Measurements from ENCODE around the gene RANBP3.
"Not testable (repeated sequence)": the region's sequence is repeated elsewhere in the genome, so short reads cannot be mapped to it uniquely, and the experiment has no call there.

RANBP3 gene

DNA sequence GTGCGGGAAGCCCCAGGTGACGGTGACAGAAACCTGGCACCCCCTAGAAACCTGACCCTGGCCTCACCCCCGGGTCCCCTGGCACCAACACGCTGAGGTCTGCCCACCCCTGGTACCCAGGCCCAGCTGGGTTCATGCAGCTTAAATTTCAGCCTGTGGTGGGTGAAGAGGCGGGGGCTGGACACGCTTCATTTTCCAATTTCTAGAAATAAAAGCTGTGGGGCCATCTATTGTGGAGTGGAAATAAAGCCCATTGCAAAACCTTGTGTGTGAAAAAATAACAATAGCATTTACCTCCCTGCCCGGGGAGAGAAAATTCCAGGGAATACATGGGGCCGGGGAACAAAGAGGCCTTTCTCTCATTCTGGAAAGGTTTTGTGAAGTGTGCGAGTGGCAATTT lies 100.1 kb downstream of the RANBP3 start:
- Histone ChIP-seq H3K27ac (ENCODE audit: low read length) (no peak overlapping the region), H3F3A (ENCODE audit: insufficient read depth, low read length) (no peaks in the 10 kb centered on the region), H3K4me3 (ENCODE audit: low read length) (no peak overlapping the region), H3K9me2 (replicated peaks; ENCODE audit: insufficient read depth, low read length) (no peaks in the 10 kb centered on the region), H4K20me1 (ENCODE audit: insufficient read depth, low read length) (no peaks in the 10 kb centered on the region), H3K9me3 (replicated peaks; ENCODE audit: insufficient read depth, low read length) (no peaks in the 10 kb centered on the region), H3K79me2 (ENCODE audit: low read length) (no peaks in the 10 kb centered on the region), H3K4me1 (ENCODE audit: low read length) (no peaks in the 10 kb centered on the region), H3K9ac (ENCODE audit: low read length) (no peak overlapping the region), H3K36me3 (replicated peaks; ENCODE audit: insufficient read depth, low read length) (no peaks in the 10 kb centered on the region), H3K4me2 (ENCODE audit: low read depth, low read length) (no peak overlapping the region), H2AFZ (ENCODE audit: low read length) (no peak overlapping the region), H3K27me3 (replicated peaks; ENCODE audit: insufficient read depth, low read length) (peaks cover 77% of the 10 kb centered on the region)
- TF ChIP-seq CTCF (IDR thresholded peaks at IDR 0.05; ENCODE audit: low read length) = no peak
- TF ChIP-seq EZH2 (optimal IDR thresholded peaks at IDR 0.05; ENCODE audit: low read depth, low read length) = no peak
- no peak for TF ChIP-seq EZH2phosphoT487 (IDR thresholded peaks at IDR 0.05; ENCODE audit: low read length)
- no peak for DNase-seq

GRCh38 chr19:5877427-5877826 lies 100.5 kb downstream of the RANBP3 start:
- no peak for DNase-seq
- no peaks in the 10 kb centered on the region for H3K9me3 ChIP-seq (replicated peaks; ENCODE audit: insufficient read depth, low read length)
- no peak overlapping the region for H3K4me3 ChIP-seq (ENCODE audit: low read length)
- H3K9me2 ChIP-seq (replicated peaks; ENCODE audit: insufficient read depth, low read length) = no peaks in the 10 kb centered on the region
- no peak overlapping the region for H2AFZ ChIP-seq (ENCODE audit: low read length)
- no peak overlapping the region for H3K27ac ChIP-seq (ENCODE audit: low read length)
- no peaks in the 10 kb centered on the region for H4K20me1 ChIP-seq (ENCODE audit: insufficient read depth, low read length)
- H3F3A ChIP-seq (ENCODE audit: insufficient read depth, low read length) = no peaks in the 10 kb centered on the region
- H3K36me3 ChIP-seq (replicated peaks; ENCODE audit: insufficient read depth, low read length) = no peaks in the 10 kb centered on the region
- no peaks in the 10 kb centered on the region for H3K4me1 ChIP-seq (ENCODE audit: low read length)
- peaks cover 77% of the 10 kb centered on the region for H3K27me3 ChIP-seq (replicated peaks; ENCODE audit: insufficient read depth, low read length)
- H3K79me2 ChIP-seq (ENCODE audit: low read length) = no peaks in the 10 kb centered on the region
- TF ChIP-seq CTCF (IDR thresholded peaks at IDR 0.05; ENCODE audit: low read length) (no peak), EZH2 (optimal IDR thresholded peaks at IDR 0.05; ENCODE audit: low read depth, low read length) (no peak), EZH2phosphoT487 (IDR thresholded peaks at IDR 0.05; ENCODE audit: low read length) (no peak)
- H3K4me2 ChIP-seq (ENCODE audit: low read depth, low read length) = no peak overlapping the region
- H3K9ac ChIP-seq (ENCODE audit: low read length) = no peak overlapping the region

DNA sequence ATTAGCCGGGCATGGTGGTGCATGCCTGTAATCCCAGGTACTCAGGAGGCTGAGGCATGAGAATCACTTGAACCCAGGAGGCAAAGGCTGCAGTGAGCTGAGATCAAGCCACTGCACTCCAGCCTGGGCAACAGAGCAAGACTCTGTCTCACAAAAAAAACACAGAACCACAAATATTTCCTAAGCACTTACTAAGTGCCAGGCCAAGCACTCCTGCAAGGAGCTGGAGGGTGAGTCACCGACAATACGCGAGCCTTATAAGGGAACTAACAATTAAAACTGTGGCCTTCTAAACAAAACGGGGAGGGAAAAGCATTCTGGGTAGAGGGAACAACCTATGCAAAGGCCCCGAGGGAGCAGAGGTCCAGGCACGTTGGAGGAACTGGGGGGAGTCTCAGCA lies 103.4 kb downstream of the RANBP3 start:
- not testable (repeated sequence) for H3F3A ChIP-seq (ENCODE audit: insufficient read depth, low read length); H3K9me3 ChIP-seq (replicated peaks; ENCODE audit: insufficient read depth, low read length); DNase-seq; H3K9me2 ChIP-seq (replicated peaks; ENCODE audit: insufficient read depth, low read length); H3K9ac ChIP-seq (ENCODE audit: low read length); H3K36me3 ChIP-seq (replicated peaks; ENCODE audit: insufficient read depth, low read length); H4K20me1 ChIP-seq (ENCODE audit: insufficient read depth, low read length); H3K4me3 ChIP-seq (ENCODE audit: low read length); H3K79me2 ChIP-seq (ENCODE audit: low read length); H3K4me2 ChIP-seq (ENCODE audit: low read depth, low read length); H3K4me1 ChIP-seq (ENCODE audit: low read length); H3K27ac ChIP-seq (ENCODE audit: low read length); H2AFZ ChIP-seq (ENCODE audit: low read length)
- peaks cover 69% of the 10 kb centered on the region for H3K27me3 ChIP-seq (replicated peaks; ENCODE audit: insufficient read depth, low read length)

GRCh38 chr19:5873617-5874199 lies 104.2 kb downstream of the RANBP3 start:
- H3K27ac ChIP-seq (ENCODE audit: low read length) = no peak overlapping the region
- H2AFZ ChIP-seq (ENCODE audit: low read length) = no peak overlapping the region
- peaks cover 65% of the 10 kb centered on the region for H3K27me3 ChIP-seq (replicated peaks; ENCODE audit: insufficient read depth, low read length)
- DNase-seq = no peak
- H3K36me3 ChIP-seq (replicated peaks; ENCODE audit: insufficient read depth, low read length) = no peaks in the 10 kb centered on the region
- no peaks in the 10 kb centered on the region for H3K9me2 ChIP-seq (replicated peaks; ENCODE audit: insufficient read depth, low read length)
- H3K9me3 ChIP-seq (replicated peaks; ENCODE audit: insufficient read depth, low read length) = no peaks in the 10 kb centered on the region
- TF ChIP-seq CTCF (IDR thresholded peaks at IDR 0.05; ENCODE audit: low read length) = no peak
- TF ChIP-seq EZH2 (optimal IDR thresholded peaks at IDR 0.05; ENCODE audit: low read depth, low read length) = no peak
- no peak for TF ChIP-seq EZH2phosphoT487 (IDR thresholded peaks at IDR 0.05; ENCODE audit: low read length)
- H3K9ac ChIP-seq (ENCODE audit: low read length) = no peak overlapping the region
- no peaks in the 10 kb centered on the region for H3K4me1 ChIP-seq (ENCODE audit: low read length)
- no peak overlapping the region for H3K4me3 ChIP-seq (ENCODE audit: low read length)
- H3F3A ChIP-seq (ENCODE audit: insufficient read depth, low read length) = no peaks in the 10 kb centered on the region
- H3K4me2 ChIP-seq (ENCODE audit: low read depth, low read length) = no peak overlapping the region
- H4K20me1 ChIP-seq (ENCODE audit: insufficient read depth, low read length) = no peaks in the 10 kb centered on the region
- H3K79me2 ChIP-seq (ENCODE audit: low read length) = no peaks in the 10 kb centered on the region

Data from MM.1S (cell line).